Measurements from ENCODE around the gene ANKRD18A.
"Not testable (repeated sequence)": the region's sequence is repeated elsewhere in the genome, so short reads cannot be mapped to it uniquely, and the experiment has no call there.

ANKRD18A gene

DNA sequence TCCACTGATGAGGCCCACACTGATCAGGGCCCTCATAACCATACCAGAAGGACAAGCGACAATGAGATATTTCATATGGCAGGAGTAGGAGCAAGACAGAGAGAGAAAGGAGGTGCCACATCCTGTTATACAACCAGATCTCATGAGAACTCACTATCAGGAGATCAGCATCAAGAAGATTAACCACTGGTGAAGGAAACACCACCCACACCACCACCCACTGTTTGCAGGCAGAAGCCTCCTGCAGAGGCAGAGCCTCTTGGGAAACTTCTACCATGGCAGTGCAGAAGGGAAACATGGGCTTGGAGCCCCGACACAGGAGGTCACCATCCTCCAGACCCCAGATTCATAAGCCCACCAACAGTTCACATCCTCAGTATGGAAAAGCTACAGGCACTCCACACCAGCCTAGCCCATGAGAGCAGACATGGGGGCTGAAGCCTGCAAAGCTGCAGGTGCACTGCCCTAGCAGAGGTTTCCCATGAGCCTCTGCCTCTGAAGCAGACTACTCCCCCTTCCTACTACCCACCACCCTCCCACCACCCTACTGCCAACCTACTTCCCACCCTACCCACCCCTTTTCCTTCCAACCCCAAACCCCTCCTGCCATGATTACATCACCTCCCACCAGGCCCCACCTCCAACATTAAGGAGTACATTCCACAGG, 73.8 kb downstream of the ANKRD18A start:
- H3K4me3 ChIP-seq (ENCODE audit: low read depth, low read length); DNase-seq (ENCODE audit: low read depth, low spot score); CTCF ChIA-PET; POLR2A ChIA-PET: not testable (repeated sequence)

DNA sequence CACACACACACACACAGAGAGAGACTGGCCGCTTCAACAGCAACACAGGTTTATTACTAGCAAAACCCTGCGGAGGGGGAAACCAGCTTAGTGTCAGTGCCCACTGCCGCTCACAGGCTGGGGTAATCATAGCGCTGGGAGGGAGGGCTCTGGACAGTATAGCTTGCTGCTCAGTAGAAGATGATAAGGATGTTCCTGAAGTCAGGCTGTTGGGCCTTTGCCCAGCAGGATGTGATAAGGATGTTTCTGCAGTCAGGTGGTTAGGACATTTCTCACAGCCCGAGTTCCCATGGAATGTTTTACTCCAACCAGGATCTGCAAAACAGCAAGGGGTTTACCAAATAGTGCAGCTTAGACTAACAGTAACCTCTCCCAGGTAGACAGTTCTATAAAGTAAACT, 79.9 kb downstream of the ANKRD18A start:
- DNase-seq (ENCODE audit: low read depth, low spot score); H3K4me3 ChIP-seq (ENCODE audit: low read depth, low read length); POLR2A ChIA-PET; CTCF ChIA-PET: not testable (repeated sequence)

DNA sequence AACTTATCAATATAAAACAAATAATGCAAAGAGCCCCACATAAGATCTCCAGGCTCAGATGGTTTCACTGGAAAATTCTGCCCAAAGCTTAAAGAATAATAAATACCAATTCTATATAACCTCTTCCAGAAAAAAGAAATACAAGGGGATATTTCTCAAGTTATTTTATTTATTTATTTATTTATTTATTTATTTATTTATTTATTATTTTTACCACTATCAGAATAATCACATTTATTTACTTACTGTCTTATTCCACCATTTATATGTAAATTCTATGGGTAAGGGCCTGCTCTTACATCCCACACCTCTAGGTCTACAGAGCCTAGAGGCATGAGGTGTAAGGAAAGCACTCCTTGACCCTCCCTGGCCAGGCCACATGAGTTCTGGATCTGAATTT, 91.1 kb downstream of the ANKRD18A start:
- TF ChIP-seq, protein P1, sequence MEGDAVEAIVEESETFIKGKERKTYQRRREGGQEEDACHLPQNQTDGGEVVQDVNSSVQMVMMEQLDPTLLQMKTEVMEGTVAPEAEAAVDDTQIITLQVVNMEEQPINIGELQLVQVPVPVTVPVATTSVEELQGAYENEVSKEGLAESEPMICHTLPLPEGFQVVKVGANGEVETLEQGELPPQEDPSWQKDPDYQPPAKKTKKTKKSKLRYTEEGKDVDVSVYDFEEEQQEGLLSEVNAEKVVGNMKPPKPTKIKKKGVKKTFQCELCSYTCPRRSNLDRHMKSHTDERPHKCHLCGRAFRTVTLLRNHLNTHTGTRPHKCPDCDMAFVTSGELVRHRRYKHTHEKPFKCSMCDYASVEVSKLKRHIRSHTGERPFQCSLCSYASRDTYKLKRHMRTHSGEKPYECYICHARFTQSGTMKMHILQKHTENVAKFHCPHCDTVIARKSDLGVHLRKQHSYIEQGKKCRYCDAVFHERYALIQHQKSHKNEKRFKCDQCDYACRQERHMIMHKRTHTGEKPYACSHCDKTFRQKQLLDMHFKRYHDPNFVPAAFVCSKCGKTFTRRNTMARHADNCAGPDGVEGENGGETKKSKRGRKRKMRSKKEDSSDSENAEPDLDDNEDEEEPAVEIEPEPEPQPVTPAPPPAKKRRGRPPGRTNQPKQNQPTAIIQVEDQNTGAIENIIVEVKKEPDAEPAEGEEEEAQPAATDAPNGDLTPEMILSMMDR (IDR thresholded peaks at IDR 0.05; ENCODE audit: insufficient read depth, low read length, missing control alignments), result no peak
- no peak overlapping the region for H3K4me3 ChIP-seq (ENCODE audit: low read depth, low read length)
- CTCF ChIA-PET, result no interaction called here
- no peak for DNase-seq (ENCODE audit: low read depth, low spot score)
- POLR2A ChIA-PET, result no interaction called here

DNA sequence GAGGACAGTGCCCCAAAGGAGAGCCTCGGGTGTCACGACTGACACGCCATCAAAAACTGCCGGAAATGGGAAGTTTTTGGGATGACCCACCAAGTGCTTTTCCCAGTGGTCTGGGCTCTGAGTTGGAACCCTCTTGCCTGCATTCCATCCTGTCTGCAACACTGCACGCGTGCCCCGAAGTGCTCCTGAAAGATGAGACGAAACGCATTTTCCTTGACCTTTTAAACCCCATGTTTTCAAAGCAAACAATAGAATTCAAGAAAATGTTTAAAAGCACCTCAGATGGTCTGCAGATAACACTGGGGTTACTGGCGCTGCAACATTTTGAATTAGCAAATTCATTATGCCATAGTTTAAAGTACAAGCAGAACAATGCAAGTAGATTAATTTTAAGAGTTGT, 92.9 kb downstream of the ANKRD18A start:
- no peak overlapping the region for H3K4me3 ChIP-seq (ENCODE audit: low read depth, low read length)
- POLR2A ChIA-PET, result no interaction called here
- TF ChIP-seq, protein P1 (IDR thresholded peaks at IDR 0.05; ENCODE audit: insufficient read depth, low read length, missing control alignments), result no peak
- DNase-seq (ENCODE audit: low read depth, low spot score), result no peak
- CTCF ChIA-PET, result no interaction called here

DNA sequence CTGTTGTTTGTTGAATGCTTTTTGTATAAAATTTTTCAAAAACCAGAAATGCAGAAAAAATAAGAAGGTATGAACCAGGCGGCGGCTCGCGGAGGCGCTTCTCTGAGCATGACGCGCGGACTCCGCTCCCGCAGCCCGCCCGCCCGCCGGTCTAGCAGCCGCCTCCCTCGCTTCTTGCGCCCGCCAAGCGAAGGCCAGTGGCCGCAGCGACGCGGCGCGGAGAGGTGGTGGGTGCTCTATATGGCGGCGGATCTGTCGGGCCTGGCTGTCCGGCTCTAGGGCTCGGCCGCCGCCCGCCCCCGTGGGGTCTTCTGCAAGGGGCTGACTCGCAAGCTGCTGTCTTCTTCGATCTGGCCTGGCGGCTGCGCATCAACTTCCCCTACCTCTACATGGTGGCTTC, 93.8 kb downstream of the ANKRD18A start:
- TF ChIP-seq, protein P1 (IDR thresholded peaks at IDR 0.05; ENCODE audit: insufficient read depth, low read length, missing control alignments), result no peak
- ChIA-PET POLR2A (no interaction called here), CTCF (no interaction called here)
- no peak overlapping the region for H3K4me3 ChIP-seq (ENCODE audit: low read depth, low read length)
- no peak for DNase-seq (ENCODE audit: low read depth, low spot score)

DNA sequence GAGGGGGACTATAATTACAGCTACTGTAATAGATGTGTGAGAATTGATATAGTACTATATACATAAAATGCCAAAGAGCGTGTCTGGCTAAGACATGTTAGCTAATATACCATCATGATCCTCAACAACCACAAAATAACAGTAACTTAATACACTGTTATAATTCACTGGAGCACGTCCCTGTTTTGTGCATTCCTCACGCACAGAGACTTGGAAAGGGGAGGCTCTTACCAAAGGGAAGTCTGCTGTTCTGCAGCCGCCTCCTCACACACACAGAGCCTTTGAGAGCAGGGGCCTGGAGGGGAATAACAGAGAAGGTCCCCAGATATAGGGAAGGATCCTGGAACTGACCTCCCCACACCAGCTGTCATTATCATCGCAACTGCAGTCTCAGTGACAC, 97.3 kb downstream of the ANKRD18A start:
- TF ChIP-seq, protein P1 (IDR thresholded peaks at IDR 0.05; ENCODE audit: insufficient read depth, low read length, missing control alignments), result no peak
- CTCF ChIA-PET, result no interaction called here
- H3K4me3 ChIP-seq (ENCODE audit: low read depth, low read length), result no peak overlapping the region
- POLR2A ChIA-PET, result no interaction called here
- DNase-seq (ENCODE audit: low read depth, low spot score), result no peak

DNA sequence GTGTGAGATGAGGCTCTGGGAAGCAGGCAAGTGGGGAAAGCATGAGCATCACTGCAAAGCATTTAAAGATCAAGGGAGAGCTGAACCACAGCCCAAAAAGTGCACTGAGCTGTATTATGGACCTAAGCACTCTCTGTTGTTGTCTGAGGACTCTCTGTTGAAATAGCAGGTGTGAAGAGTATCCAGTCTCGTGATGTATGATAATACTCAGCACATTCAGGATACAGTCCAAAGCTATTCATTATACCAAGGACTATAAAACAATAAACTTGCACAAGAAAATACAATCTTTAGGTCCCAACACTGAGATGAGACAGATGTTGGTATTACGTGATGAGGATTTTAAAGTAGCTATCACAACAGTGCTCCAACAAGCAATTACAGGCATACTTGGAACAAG, 98.6 kb downstream of the ANKRD18A start:
- CTCF ChIA-PET, result no interaction called here

More for the DNA sequence above, 98.6 kb downstream of the ANKRD18A start:
- no peak for DNase-seq (ENCODE audit: low read depth, low spot score)
- POLR2A ChIA-PET, result no interaction called here
- no peak overlapping the region for H3K4me3 ChIP-seq (ENCODE audit: low read depth, low read length)
- TF ChIP-seq, protein P1 (IDR thresholded peaks at IDR 0.05; ENCODE audit: insufficient read depth, low read length, missing control alignments), result no peak
